Measurements from ENCODE around the gene FAM216B. TPM values are rescaled to one million over a fixed set of nuclear protein-coding genes. Genes with fewer than 3 reads are reported as not detected.

The FAM216B gene
- total RNA-seq, 1 experiment from 2014 or later = not detected

DNA sequence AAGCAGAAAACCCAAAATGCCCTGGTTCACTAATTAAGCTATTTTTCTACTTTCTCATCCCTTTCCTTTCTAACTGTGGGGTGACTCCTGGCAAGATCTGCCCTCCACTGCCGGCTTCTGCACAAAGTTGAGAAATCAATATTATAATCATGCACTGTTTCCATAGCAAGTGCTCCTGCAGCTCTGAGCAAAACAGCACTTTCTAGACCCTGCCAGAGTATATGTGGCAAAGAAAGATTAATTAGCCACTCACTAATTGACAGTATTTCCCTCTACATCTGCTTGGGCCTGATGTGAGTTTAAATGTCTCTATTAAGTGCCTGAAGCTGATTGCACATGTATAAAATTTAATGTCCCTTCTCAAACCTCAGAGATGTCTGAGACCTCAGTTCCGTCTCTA is 39.5 kb upstream of the FAM216B start:
- H2AFZ ChIP-seq (ENCODE audit: low read length) = no peak overlapping the region
- H2BK12ac ChIP-seq (ENCODE audit: insufficient read length, low read depth, low read length) = no peak overlapping the region
- H3K14ac ChIP-seq (ENCODE audit: insufficient read depth, low read length) = no peak overlapping the region

More for the DNA sequence above, 39.5 kb upstream of the FAM216B start:
- H3T11ph ChIP-seq (ENCODE audit: low read length) = no peak overlapping the region
- H3K4ac ChIP-seq (ENCODE audit: low read depth, low read length) = no peak overlapping the region
- H3K9ac ChIP-seq (ENCODE audit: extremely low read depth, insufficient read length, low read length) = no peak overlapping the region
- H4K8ac ChIP-seq (replicated peaks; ENCODE audit: insufficient read length, low read depth, low read length) = no peak overlapping the region
- H2BK5ac ChIP-seq (ENCODE audit: insufficient read length, low read length) = no peak overlapping the region
- no peak for DNase-seq
- H3K23me2 ChIP-seq (ENCODE audit: insufficient read length, low read depth, low read length, poor library complexity, severe bottlenecking) = no peaks in the 10 kb centered on the region
- no peak overlapping the region for H2BK20ac ChIP-seq (ENCODE audit: low read depth, low read length, poor library complexity, severe bottlenecking)
- H4K20me1 ChIP-seq (ENCODE audit: control insufficient read depth, insufficient read depth, insufficient read length) = no peaks in the 10 kb centered on the region
- no peaks in the 10 kb centered on the region for H3K79me1 ChIP-seq (ENCODE audit: insufficient read depth, low read depth, low read length, poor library complexity, severe bottlenecking)
- no peak overlapping the region for H3K27ac Mint-ChIP-seq
- no peak overlapping the region for H3K27ac ChIP-seq (ENCODE audit: insufficient read length, low read depth, low read length)
- no peaks in the 10 kb centered on the region; the same call in 1 of the 2 replicates for H3K27me3 Mint-ChIP-seq (ENCODE audit: low read depth)
- no peaks in the 10 kb centered on the region for H3K79me2 ChIP-seq (ENCODE audit: insufficient read depth, low read length)
- no peak overlapping the region for H3K4me2 ChIP-seq (ENCODE audit: insufficient read depth, insufficient read length, low read length)
- H3K9me3 Mint-ChIP-seq = 0 out of 5 replicates have a peak, but pooled peaks cover 0 to 3% of the 10 kb centered on the region in 2 experiments
- WGBS (ENCODE audit: extremely low coverage, insufficient read length, low lambda C conversion rate) = no CpG with 5 or more reads among the region's 2 CpGs
- no peak overlapping the region for H3K18ac ChIP-seq (ENCODE audit: insufficient read length, low read depth, low read length)
- H3K23ac ChIP-seq (ENCODE audit: insufficient read length, low read depth, low read length) = no peak overlapping the region
- no peaks in the 10 kb centered on the region for H3K9me3 ChIP-seq (ENCODE audit: control insufficient read depth, low read depth, low read length)
- no peak overlapping the region for H3K56ac ChIP-seq (ENCODE audit: insufficient read length, low read depth, low read length)
- no peaks in the 10 kb centered on the region for H3K4me1 ChIP-seq (ENCODE audit: insufficient read depth, low read length)
- H2AK5ac ChIP-seq (ENCODE audit: insufficient read length, low read length) = no peak overlapping the region
- no peaks in the 10 kb centered on the region for H3K27me3 ChIP-seq (ENCODE audit: insufficient read depth, low read length)
- no peak overlapping the region for H2BK120ac ChIP-seq (ENCODE audit: low read depth, low read length, poor library complexity, severe bottlenecking)
- no peak overlapping the region for H4K5ac ChIP-seq (ENCODE audit: insufficient read length, low read depth, low read length)
- no peaks in the 10 kb centered on the region for H3K4me1 Mint-ChIP-seq
- no peak overlapping the region for H4K91ac ChIP-seq (ENCODE audit: insufficient read length, low read depth, low read length)
- H3K36me3 Mint-ChIP-seq (ENCODE audit: insufficient read depth in 1 of 3, low read depth in 3 of 3) = no peaks in the 10 kb centered on the region; a peak in 1 of 7 replicates
- TF ChIP-seq, protein P1, sequence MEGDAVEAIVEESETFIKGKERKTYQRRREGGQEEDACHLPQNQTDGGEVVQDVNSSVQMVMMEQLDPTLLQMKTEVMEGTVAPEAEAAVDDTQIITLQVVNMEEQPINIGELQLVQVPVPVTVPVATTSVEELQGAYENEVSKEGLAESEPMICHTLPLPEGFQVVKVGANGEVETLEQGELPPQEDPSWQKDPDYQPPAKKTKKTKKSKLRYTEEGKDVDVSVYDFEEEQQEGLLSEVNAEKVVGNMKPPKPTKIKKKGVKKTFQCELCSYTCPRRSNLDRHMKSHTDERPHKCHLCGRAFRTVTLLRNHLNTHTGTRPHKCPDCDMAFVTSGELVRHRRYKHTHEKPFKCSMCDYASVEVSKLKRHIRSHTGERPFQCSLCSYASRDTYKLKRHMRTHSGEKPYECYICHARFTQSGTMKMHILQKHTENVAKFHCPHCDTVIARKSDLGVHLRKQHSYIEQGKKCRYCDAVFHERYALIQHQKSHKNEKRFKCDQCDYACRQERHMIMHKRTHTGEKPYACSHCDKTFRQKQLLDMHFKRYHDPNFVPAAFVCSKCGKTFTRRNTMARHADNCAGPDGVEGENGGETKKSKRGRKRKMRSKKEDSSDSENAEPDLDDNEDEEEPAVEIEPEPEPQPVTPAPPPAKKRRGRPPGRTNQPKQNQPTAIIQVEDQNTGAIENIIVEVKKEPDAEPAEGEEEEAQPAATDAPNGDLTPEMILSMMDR (conservative IDR thresholded peaks at IDR 0.05) = no peak
- no peak overlapping the region for H3K4me3 Mint-ChIP-seq
- no peak overlapping the region for H2BK15ac ChIP-seq (ENCODE audit: low read depth, low read length)

Data from H9 (cell line).